Stimulated activated naive CD8-positive, alpha-beta T cell treated with anti-CD3 and anti-CD28 coated beads, Interleukin-15, amount 100 ng/mL, for 72 hours (primary cell): ENCODE data around the gene CHD6.
A peak's percentile ranks its signal among the peaks of the same experiment; 100 is the strongest.

ENCODE experiments used
- ATAC-seq: fragments of 150-1000 bp; cut with Tn5 transposase; 2 replicates; pipeline ENCODE4 v1.10.0; 2021; ENCODE audit warnings: mild to moderate bottlenecking, moderate library complexity
- DNase-seq, 2 donors: peaks; one replicate each; pipeline ENCODE4 v3.0.0; 2021 to 2022
- H3K27ac Mint-ChIP-seq, 2 donors: one replicate each; pipeline ENCODE4 v1.8.0; 2022; ENCODE audit warnings: mild to moderate bottlenecking in 2 of 2, mixed read lengths in 2 of 2, moderate library complexity in 2 of 2
- H3K27me3 Mint-ChIP-seq: one replicate; pipeline ENCODE4 v1.8.0; 2022; ENCODE audit warnings: mixed read lengths
- H3K4me1 Mint-ChIP-seq: one replicate; pipeline ENCODE4 v1.8.0; 2022; ENCODE audit warnings: mild to moderate bottlenecking, mixed read lengths
- H3K4me3 Mint-ChIP-seq, 2 donors: one replicate each; pipeline ENCODE4 v1.8.0; 2022; ENCODE audit warnings: mild to moderate bottlenecking in 2 of 2, mixed read lengths in 2 of 2, moderate library complexity in 1 of 2
- H3K9me3 Mint-ChIP-seq, 2 donors: one replicate each; pipeline ENCODE4 v1.8.0; 2022; ENCODE audit warnings: mixed read lengths in 2 of 2

The CHD6 gene

DNA sequence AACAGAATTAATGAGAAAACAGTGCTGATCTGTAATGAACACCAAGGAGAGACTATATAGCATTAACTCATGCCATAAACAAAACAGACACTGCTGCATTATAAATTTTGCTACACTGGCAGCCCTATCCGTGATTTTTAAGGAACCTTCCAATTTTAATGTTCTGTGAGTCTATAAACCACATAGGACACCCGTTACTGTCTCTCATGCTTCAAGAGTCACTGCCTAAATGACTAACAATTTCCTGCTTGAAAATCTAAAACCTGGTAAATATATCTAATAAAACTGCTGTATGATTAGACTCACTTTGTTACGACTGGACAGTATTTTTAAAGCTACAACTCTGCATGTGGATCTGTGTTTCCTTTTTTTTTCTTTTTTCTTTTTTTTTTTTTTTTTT is 8.7 kb downstream of the CHD6 start:
- Mint-ChIP-seq H3K4me3 (no peak overlapping the region), H3K27ac (peak overlapping the region in 1 of 2 donors; percentile 82), H3K27me3 (no peaks in the 10 kb centered on the region), H3K9me3 (no peaks in the 10 kb centered on the region), H3K4me1 (peaks cover 59% of the 10 kb centered on the region)
- ATAC-seq (no peak), DNase-seq (no peak)

DNA sequence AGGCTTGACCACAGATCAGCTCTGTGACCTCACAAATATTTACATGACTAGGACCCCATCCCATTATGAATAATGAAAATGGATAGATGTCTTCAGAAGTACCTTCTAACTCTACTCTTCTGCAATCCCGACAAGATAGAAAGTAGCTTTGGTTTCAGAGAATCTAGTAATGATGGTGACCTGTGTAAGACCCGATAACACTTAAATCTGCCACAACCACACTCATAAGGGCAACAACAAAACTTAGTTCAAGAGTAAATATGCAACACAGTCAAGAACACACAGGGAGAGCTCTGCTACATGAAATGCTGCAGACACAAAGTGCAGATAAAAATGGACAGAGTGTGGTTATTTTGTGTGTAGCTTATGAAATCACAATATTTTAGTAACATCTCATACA is 9.6 kb downstream of the CHD6 start:
- H3K27ac Mint-ChIP-seq, result no peak overlapping the region
- no peak overlapping the region for H3K4me3 Mint-ChIP-seq
- H3K4me1 Mint-ChIP-seq, result peaks cover 60% of the 10 kb centered on the region
- H3K27me3 Mint-ChIP-seq, result no peaks in the 10 kb centered on the region
- ATAC-seq, result peak; percentile 26
- DNase-seq, result no peak
- H3K9me3 Mint-ChIP-seq, result no peaks in the 10 kb centered on the region

DNA sequence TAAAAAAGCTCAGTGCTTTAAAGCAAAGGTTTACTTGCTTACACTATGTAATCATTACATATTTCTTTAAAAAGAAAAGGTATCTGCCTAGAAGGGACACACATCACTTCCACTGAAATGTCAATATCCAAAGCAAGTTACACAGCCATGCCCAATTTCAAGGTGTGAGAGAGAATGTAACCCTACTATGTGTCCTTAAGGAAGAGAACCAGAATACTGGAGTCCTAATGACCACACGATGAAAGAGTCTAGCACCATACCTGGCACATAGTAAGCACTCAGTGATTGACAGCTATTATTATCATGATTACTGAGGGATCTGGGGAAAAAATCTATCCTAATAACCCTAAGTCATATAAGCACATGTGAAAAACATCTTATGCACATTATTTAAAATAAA is 10.4 kb downstream of the CHD6 start:
- Mint-ChIP-seq H3K4me3 (no peak overlapping the region), H3K9me3 (no peaks in the 10 kb centered on the region), H3K27me3 (no peaks in the 10 kb centered on the region), H3K27ac (no peak overlapping the region), H3K4me1 (peaks cover 54% of the 10 kb centered on the region)
- no peak for DNase-seq
- no peak for ATAC-seq

DNA sequence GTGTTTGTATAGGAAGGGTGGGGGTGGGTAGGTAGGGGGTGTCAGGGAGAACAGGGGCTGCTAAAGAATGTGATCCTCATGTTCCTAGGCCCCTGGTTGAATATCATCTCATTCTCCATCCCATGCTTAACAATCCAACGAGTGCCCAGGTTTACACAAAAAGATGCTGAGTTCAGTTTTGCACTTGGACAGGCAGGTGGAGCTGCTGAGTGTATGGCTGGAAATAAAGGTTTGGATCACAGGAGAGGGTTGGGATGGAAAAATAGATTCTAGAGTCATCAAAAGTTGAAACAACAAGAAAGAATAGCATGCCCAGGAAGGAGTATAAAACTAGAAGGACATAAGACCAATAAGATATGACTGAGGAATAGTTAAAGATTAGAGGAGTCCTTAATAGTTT is 14.2 kb downstream of the CHD6 start:
- no peak overlapping the region for H3K27ac Mint-ChIP-seq
- no peak overlapping the region for H3K4me3 Mint-ChIP-seq
- no peaks in the 10 kb centered on the region for H3K27me3 Mint-ChIP-seq
- peaks cover 34% of the 10 kb centered on the region for H3K4me1 Mint-ChIP-seq
- DNase-seq, result no peak
- ATAC-seq, result no peak
- H3K9me3 Mint-ChIP-seq, result peaks cover 23 to 32% of the 10 kb centered on the region in 2 donors

DNA sequence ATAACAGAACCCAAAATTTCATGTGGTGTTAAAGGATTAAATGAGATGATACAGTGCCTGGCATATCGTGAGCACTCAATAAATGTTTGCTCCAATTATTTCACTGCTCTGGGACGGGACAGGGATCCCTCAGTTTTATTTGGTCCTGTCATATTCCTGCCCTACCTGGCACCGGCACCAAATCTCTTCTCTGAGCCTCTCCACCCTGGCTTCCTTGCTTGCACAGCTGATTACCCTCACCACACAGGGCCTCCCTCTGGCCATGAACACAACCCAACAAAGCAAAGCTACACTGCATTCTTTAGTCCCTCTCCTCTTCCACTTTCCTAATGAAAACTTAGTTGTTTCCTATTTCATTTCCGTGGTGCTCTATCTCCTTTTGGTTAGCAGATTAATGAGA is 16.4 kb downstream of the CHD6 start:
- H3K27me3 Mint-ChIP-seq, result no peaks in the 10 kb centered on the region
- H3K27ac Mint-ChIP-seq, result no peak overlapping the region
- ATAC-seq (no peak), DNase-seq (no peak)
- no peak overlapping the region for H3K4me3 Mint-ChIP-seq
- peaks cover 32 to 55% of the 10 kb centered on the region in 2 donors for H3K9me3 Mint-ChIP-seq
- peaks cover 14% of the 10 kb centered on the region for H3K4me1 Mint-ChIP-seq

DNA sequence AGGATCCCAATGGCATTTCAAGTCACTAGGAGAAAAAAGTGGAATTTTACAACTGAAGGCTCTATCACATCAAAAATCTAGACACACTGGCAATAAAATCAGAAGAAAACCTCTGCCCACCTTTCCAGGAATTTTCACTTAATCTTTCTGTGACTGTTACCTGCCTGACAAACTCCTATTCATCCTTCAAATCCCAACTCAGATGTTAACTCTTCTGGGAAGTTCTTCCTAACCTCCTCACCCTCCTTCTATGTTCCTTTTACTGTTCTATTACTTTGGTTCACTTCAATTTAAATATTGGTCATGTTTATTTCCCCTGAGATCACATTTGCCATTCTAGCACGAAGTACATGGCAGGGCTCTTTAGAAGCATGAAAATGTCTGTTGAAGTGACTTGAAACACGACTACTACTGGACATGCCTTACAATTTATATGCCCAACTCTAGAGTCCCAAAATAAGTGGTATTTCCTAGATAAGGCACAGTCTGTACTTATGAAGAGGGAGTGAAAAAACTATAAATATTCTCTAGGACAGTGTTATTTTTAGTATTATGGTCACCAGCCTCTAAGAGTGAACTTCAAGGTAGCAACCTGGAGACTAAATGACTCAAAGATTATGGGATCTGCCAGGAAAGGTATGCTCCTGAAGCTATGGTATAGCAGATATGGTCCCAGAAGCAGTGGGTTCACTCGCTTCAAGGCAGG is 17.1 kb downstream of the CHD6 start:
- Mint-ChIP-seq H3K27me3 (no peaks in the 10 kb centered on the region), H3K27ac (no peak overlapping the region), H3K9me3 (peaks cover 37 to 61% of the 10 kb centered on the region in 2 donors), H3K4me3 (no peak overlapping the region), H3K4me1 (peaks cover 9% of the 10 kb centered on the region)
- DNase-seq, result no peak
- no peak for ATAC-seq

DNA sequence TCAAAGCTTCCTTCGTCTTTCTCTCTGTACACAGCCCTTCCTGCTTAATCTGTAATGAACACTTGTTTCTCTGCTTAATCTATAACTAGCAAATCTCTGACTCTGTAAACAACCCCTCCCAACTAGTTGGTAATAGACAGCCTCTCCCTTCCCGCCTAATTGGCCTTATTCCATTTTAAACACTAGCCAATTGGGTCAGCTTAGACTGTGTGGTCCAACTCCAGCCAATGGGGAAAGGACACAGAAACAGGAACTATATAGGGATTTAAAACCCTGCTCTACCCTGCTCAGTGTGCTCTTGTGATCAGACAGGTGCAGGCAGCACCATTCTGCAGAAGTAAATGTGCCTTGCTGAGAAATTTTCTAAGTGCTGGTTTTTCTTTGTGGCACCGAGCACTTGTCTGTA is 18.5 kb downstream of the CHD6 start:
- peaks cover 5% of the 10 kb centered on the region for H3K4me1 Mint-ChIP-seq
- no peaks in the 10 kb centered on the region for H3K27me3 Mint-ChIP-seq
- H3K27ac Mint-ChIP-seq, result no peak overlapping the region
- peaks cover 44 to 75% of the 10 kb centered on the region in 2 donors for H3K9me3 Mint-ChIP-seq
- H3K4me3 Mint-ChIP-seq, result no peak overlapping the region
- no peak for ATAC-seq
- no peak for DNase-seq

DNA sequence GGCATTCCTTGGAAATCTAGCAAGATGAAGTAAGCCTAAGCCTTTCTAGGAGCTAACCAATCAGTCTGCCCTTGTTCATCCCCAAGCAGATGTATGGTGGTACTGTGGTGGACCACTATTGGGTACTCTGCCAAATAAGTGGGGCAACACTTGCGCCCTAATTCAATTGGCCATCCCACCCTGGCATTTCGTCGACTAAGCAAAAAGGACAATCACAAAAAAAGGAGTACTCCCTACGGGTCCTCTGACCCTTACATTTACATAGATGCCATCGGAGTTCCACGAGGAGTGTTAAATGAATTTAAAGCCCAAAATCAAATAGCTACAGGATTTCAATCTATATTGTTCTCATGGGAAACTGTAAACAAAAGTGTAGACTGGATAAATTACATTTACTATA is 19.5 kb downstream of the CHD6 start:
- no peaks in the 10 kb centered on the region for H3K27me3 Mint-ChIP-seq
- no peak overlapping the region for H3K4me3 Mint-ChIP-seq
- peaks cover 53 to 85% of the 10 kb centered on the region in 2 donors for H3K9me3 Mint-ChIP-seq
- H3K4me1 Mint-ChIP-seq, result peaks cover 1% of the 10 kb centered on the region
- DNase-seq (no peak), ATAC-seq (no peak)
- H3K27ac Mint-ChIP-seq, result no peak overlapping the region

DNA sequence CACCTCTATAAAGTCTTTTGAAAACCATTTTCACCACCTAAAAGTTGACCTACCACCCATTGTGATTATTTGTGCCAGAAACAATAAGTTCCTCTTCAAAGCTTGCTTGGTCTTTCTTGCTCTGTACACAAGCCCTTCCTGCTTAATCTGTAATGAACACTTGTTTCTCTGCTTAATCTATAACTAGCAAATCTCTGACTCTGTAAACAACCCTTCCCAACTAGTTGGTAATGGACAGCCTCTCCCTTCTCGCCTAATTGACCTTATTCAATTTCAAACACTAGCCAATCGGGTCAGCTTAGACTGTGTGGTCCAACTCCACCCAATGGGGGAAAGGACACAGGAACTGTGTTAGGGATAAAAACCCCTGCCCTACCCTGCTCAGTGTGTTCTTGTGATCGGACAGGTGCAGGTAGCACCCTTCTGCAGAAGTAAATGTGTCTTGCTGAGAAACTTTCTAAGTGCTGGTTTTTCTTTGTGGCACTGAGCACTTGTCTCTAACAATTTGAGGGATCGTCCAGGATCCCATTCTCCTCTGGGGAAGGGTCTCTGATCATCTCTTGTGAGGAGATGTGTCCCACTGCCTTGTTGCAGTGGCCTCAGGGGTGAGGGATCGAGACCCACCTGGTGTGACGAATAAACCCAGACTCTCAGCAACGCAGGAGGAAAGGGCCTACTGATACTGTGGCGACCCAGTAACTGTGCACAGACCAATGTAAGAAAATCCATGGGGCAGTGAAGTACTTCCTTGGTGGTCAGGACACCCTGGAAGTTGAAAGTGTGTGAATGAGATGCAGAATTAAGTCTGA is 23.5 kb downstream of the CHD6 start:
- peaks cover 7% of the 10 kb centered on the region for H3K4me1 Mint-ChIP-seq
- ATAC-seq, result no peak
- H3K27ac Mint-ChIP-seq, result peak overlapping the region in 1 of 2 donors; percentile 19
- no peak for DNase-seq
- H3K9me3 Mint-ChIP-seq, result peaks cover 39 to 64% of the 10 kb centered on the region in 2 donors
- no peak overlapping the region for H3K4me3 Mint-ChIP-seq
- no peaks in the 10 kb centered on the region for H3K27me3 Mint-ChIP-seq

DNA sequence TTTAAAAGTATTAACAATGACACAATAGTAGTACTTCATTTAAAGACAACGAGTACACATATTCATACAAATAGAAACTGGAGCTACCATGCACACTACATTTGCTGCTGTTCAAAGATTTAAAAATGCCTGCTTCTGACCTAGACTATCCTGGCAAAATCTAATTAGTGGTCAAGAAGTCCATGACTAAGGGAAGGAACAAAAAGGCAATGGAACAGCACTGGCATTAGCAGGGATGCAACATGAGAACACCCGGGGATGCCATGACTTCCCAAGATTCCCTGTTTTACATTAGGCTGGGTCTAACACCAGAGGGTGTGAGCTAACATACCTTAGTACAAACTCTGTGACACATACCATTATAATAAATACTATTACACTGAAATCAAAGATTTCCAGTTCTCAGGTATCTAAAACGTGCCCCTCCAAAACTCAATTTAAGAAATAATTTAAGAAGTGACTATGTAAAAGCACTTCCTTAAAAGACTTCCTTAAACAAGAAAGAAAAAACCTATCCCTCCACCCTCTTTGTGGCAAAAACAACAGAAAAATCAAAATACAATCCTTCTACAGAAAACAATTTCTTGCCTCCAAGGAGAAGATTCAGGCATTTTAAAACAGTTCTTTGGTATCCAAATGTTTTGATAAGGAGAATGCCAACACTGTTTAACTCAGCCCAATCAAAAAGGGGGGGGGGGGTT is 25.5 kb downstream of the CHD6 start:
- ATAC-seq (no peak), DNase-seq (no peak)
- peaks cover 32 to 54% of the 10 kb centered on the region in 2 donors for H3K9me3 Mint-ChIP-seq
- H3K27me3 Mint-ChIP-seq, result no peaks in the 10 kb centered on the region
- no peak overlapping the region for H3K4me3 Mint-ChIP-seq
- H3K4me1 Mint-ChIP-seq, result peaks cover 12% of the 10 kb centered on the region
- H3K27ac Mint-ChIP-seq, result no peak overlapping the region

DNA sequence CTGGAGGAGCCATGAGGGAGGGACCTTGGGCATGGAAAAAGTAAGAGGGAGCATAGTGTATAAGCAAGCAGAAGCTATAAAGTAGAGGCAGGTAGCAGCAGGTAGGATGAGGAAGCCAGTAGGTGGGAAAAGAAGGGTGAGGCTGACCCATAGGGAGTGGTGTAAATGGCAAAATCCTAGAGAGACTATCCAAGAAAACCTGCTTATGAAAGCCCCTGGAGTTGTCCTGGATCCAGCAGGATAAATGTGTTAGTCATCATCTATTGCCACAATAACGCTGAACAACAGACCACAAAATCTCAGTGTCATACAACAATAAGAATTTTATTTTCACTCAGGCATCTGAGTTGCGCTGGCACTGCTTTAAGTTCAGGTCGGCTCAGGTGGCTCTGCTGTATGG is 30.2 kb downstream of the CHD6 start:
- peaks cover 22 to 31% of the 10 kb centered on the region in 2 donors for H3K9me3 Mint-ChIP-seq
- H3K4me3 Mint-ChIP-seq, result no peak overlapping the region
- peaks cover 7% of the 10 kb centered on the region for H3K4me1 Mint-ChIP-seq
- no peak for ATAC-seq
- H3K27ac Mint-ChIP-seq, result no peak overlapping the region
- H3K27me3 Mint-ChIP-seq, result no peaks in the 10 kb centered on the region
- no peak for DNase-seq

DNA sequence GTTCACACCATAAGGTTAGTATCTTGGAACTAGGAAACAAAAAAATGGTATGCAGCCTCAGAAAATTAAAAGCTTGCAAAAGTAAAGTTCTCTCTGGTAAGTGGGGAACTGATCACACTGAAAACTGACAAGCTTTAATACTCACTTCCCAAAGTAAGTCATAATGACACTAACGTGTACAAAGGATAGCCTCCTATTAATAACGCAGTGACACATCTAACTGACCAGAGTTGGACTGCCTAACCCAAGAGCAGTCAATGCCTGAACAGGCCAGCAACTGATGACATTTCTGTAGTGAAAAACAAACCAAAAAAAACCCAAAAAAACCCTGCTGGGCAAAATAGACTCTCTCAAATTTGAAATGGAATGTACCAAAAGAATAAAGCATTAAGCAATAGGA is 30.7 kb downstream of the CHD6 start:
- Mint-ChIP-seq H3K4me1 (peaks cover 12% of the 10 kb centered on the region), H3K27me3 (no peaks in the 10 kb centered on the region), H3K27ac (no peak overlapping the region), H3K9me3 (peaks cover 26 to 31% of the 10 kb centered on the region in 2 donors), H3K4me3 (no peak overlapping the region)
- no peak for ATAC-seq
- DNase-seq, result no peak

DNA sequence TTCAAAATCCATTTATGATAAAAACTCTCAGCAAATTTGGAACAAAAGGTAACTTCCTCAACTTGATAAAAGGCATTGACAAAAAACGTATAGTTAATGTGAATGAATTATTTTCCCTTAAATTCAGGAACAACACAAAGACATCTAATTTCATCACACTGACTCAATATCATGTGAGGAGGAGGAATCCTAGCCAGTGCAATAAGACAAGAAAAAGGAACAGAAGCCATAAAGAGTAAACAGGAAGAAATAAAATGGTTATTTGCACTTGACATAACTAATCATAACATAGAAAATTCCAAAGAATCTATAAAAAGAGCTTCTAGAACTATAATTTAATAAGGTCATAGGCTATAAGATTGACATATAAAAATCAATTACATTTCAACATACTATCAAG is 31.4 kb downstream of the CHD6 start:
- H3K4me3 Mint-ChIP-seq, result no peak overlapping the region
- H3K27me3 Mint-ChIP-seq, result no peaks in the 10 kb centered on the region
- ATAC-seq, result no peak

DNA sequence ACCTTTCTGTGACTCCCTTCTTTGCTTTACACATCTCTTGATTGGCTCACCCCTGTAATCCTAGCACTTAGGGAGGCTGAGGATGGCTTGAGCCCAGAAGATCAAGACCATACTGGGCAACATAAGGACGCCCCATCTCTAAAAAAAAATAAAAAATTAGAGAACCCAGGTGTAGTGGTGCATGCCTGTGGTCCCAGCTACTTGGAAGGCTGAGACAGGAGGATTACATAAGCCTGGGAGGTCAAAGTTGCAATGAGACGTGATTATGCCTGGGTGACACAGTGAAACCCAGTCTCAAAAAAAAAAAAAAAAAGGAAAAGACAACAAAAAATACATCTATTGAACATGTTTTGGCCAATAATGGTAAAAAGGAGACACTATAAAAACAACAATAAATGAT is 37.8 kb downstream of the CHD6 start:
- no peak for ATAC-seq
- Mint-ChIP-seq H3K9me3 (peaks cover 0 to 13% of the 10 kb centered on the region in 2 donors), H3K27ac (no peak overlapping the region), H3K4me3 (no peak overlapping the region), H3K27me3 (no peaks in the 10 kb centered on the region), H3K4me1 (peaks cover 58% of the 10 kb centered on the region)
- no peak for DNase-seq

More for the DNA sequence above, 31.4 kb downstream of the CHD6 start:
- H3K27ac Mint-ChIP-seq, result no peak overlapping the region
- no peak for DNase-seq
- H3K4me1 Mint-ChIP-seq, result peaks cover 19% of the 10 kb centered on the region
- peaks cover 26 to 31% of the 10 kb centered on the region in 2 donors for H3K9me3 Mint-ChIP-seq

DNA sequence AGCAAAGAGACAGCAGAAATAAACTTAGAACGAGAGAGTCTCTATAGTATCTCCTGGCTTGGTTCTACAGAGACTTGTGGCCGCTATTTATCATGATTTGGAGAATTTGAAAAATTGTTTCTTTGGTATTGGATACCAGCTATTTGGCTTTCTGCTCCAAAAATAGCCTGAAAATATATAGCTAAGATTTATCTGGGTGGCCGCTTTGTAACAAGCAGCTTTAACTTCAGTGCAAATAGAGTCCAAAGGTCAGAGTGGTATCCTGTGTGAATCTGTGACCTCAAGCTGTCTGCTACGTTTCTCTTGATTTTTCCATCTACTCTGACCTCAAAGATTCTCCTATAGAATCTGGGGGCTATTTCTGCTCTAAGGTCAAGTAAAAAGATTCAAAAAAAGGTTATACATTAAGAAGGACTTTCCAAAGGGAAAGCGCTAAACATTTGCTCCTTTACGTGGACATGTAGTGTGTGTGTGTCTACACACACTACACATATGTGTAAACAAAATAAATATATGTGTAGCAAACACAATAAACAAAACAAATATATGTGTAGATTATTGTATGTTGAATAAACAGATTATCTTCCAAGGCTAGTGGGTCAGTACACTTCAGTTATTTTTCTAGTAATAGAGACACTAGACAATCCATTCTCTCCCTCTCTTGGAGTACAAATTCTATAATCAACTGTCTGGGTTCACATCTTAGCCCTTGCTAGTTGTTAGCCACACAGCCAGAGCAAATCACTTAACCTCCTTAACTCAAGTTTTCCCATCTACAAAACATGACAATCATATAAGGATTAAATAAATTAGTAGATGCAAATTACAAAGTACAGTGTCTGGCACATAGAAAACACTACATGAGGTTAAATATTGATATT is 40.8 kb downstream of the CHD6 start:
- Mint-ChIP-seq H3K4me3 (no peak overlapping the region), H3K27me3 (no peaks in the 10 kb centered on the region), H3K27ac (peak overlapping the region in 1 of 2 donors; percentile 22), H3K4me1 (peaks cover 78% of the 10 kb centered on the region), H3K9me3 (no peaks in the 10 kb centered on the region)
- no peak for ATAC-seq
- DNase-seq, result no peak
